Measurements from ENCODE around the gene DCC. TPM values are rescaled to one million over a fixed set of nuclear protein-coding genes. Genes with fewer than 3 reads are reported as not detected.

The DCC gene
- total and polyA plus RNA-seq, 12 donors, result under 0.01 to 0.89 (median 0.09) TPM; not detected in 8

DNA sequence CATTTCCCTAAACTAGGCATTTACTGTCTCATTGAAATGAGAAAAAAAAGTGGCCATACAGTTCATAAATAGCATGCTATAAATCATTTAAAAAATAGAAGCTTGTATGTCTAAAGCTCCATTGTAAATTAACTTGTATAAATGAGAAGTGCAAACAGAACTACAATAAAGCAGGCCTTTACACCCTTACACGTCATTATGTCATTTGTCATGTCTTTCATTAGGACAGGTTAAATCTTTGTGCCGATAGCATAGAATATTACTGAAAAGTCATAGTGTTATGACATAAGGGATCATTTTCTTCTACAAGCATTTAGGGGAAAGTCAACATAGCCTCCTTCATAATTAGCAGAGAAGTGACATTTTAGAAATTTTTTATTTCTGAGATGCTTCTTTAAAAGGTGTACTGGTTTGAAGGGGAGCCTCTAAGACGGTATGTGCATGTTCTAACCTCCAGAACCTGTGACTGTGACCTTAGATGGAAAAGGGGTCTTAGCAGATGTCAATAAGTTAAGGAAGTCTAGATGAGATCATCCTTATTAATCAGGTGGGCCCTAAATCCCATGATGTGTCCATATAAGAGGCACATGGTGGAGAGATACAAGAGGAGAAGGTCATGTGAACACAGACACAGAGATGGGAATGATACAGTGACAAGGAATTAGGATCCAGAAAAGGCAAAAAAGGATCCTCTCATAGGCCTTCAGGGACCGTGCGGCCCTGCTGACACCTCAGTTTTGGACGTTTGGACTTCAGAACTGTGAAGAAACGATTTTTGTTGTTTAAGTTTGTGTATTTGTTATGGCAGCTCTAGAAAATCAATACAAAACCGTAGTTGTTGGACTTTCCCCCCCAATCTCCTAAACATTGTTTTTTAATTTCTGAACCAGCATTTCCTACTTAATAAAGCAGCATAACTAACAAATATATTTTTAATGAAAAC is 1020.8 kb downstream of the DCC start:
- H3K4me3 ChIP-seq, result no peak overlapping the region
- WGBS, 2 donors, result 78 to 81% methylated on average over 8 of the region's 8 CpGs
- TF ChIP-seq, protein P1, sequence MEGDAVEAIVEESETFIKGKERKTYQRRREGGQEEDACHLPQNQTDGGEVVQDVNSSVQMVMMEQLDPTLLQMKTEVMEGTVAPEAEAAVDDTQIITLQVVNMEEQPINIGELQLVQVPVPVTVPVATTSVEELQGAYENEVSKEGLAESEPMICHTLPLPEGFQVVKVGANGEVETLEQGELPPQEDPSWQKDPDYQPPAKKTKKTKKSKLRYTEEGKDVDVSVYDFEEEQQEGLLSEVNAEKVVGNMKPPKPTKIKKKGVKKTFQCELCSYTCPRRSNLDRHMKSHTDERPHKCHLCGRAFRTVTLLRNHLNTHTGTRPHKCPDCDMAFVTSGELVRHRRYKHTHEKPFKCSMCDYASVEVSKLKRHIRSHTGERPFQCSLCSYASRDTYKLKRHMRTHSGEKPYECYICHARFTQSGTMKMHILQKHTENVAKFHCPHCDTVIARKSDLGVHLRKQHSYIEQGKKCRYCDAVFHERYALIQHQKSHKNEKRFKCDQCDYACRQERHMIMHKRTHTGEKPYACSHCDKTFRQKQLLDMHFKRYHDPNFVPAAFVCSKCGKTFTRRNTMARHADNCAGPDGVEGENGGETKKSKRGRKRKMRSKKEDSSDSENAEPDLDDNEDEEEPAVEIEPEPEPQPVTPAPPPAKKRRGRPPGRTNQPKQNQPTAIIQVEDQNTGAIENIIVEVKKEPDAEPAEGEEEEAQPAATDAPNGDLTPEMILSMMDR (IDR thresholded peaks at IDR 0.05), result no peak
- peaks cover 0 to 1% (median 0%) of the 10 kb centered on the region in 11 donors for H3K9me3 ChIP-seq
- ATAC-seq, result no peak
- H3K27ac ChIP-seq, result no peak overlapping the region
- no peaks in the 10 kb centered on the region for H3K36me3 ChIP-seq
- intact Hi-C loops (cut with DNase I), result no loop called here
- no peaks in the 10 kb centered on the region for H3K4me1 ChIP-seq
- no peak for DNase-seq
- no peaks in the 10 kb centered on the region for H3K27me3 ChIP-seq

DNA sequence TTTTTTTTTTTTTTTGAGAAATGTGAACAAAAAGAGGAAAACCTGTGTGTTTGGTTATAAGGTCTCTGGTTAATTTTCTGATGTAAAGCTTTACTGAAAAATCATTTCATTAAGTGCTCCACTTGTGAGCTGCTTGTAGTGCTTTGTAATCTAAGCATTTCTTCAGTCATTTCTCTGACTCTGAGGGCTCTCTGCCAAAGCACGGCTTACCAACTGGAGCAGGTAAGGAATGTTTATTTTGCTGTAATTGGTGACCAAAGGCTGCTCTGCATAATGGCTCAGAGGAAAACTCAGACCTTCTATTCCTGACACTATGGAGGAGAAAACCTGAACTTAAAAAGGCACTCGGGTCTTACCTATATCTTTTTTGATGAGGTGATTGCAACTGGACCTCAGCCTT is 1035.6 kb downstream of the DCC start:
- DNase-seq (no peak), ATAC-seq (no peak)
- H3K9me3 ChIP-seq, result peaks cover 0 to 7% (median 0%) of the 10 kb centered on the region in 11 donors
- H3K4me1 ChIP-seq, result no peaks in the 10 kb centered on the region
- intact Hi-C loops (cut with DNase I), result no loop called here
- TF ChIP-seq, protein P1 (IDR thresholded peaks at IDR 0.05), result no peak
- no peak overlapping the region for H3K27ac ChIP-seq
- WGBS, 2 donors, result 59 to 63% methylated on average over 2 of the region's 2 CpGs
- H3K4me3 ChIP-seq, result no peak overlapping the region
- H3K27me3 ChIP-seq, result no peaks in the 10 kb centered on the region
- no peaks in the 10 kb centered on the region for H3K36me3 ChIP-seq

DNA sequence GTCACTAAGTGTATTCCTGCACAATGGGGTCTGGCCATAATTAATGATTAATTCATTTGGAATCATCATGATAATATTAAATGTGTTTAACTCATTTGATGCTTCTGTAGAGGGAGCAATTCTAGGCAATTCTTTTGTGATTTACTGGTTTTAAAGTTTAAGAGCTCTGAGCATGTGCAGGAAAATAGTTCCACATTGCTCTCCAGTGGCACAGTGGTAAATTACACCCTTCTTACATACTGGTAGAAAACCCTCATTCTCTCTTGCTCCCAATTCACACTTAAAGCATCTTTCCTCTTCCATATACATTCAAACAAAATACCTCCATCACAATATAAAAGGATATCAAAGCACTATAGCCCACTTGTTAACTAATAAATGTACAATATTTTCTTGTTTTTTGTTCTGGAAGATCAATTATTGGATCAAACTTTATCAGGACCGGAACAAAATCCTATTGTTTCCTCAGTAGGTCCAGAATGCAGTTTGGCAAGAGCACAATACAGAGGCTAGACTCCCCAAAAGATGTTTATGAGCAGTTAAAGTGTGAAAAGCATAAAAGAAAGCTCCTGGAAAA is 1040.2 kb downstream of the DCC start:
- Histone ChIP-seq H3K27ac (no peak overlapping the region), H3K36me3 (no peaks in the 10 kb centered on the region), H3K9me3 (no peaks in the 10 kb centered on the region), H3K4me3 (no peak overlapping the region), H3K4me1 (no peaks in the 10 kb centered on the region), H3K27me3 (no peaks in the 10 kb centered on the region)
- ATAC-seq (no peak), DNase-seq (no peak)
- WGBS, 2 donors, result 87 to 89% methylated on average over 1 of the region's 1 CpG
- TF ChIP-seq, protein P1 (IDR thresholded peaks at IDR 0.05), result peak in 6 of 9 donors; percentile 32 to 57 (median 46)
- intact Hi-C loops (cut with DNase I), result no loop called here

DNA sequence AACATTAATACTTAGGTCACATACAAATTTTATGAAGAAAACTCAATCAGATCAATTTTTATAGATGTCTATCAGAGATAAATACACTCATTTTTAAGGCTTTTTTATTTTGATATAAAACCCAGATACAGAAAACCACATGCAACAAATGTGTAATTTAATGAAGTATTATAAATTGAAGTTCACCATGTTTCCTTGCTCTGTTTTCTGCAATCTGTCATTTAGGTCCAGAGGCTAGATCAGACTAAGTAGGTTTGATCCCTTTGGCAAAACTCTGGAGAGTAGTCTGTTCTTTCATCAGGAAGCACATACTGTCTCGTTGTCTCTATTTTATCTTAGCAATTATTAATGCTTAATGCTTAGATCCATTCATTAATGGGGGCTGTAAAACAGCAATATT is 1042.9 kb downstream of the DCC start:
- no peaks in the 10 kb centered on the region for H3K36me3 ChIP-seq
- H3K4me1 ChIP-seq, result no peaks in the 10 kb centered on the region
- H3K27ac ChIP-seq, result no peak overlapping the region
- ATAC-seq, result no peak
- TF ChIP-seq, protein P1 (IDR thresholded peaks at IDR 0.05), result no peak
- H3K27me3 ChIP-seq, result no peaks in the 10 kb centered on the region
- intact Hi-C loops (cut with DNase I), result no loop called here
- no peak overlapping the region for H3K4me3 ChIP-seq
- H3K9me3 ChIP-seq, result no peaks in the 10 kb centered on the region
- no peak for DNase-seq
- 49 to 63% methylated on average over 1 of the region's 1 CpG for WGBS, 2 donors
